ENCODE results near the gene TCF4. TPM values are rescaled to one million over a fixed set of nuclear protein-coding genes. Genes with fewer than 3 reads are reported as not detected.
A peak's percentile ranks its signal among the peaks of the same experiment; 100 is the strongest.

Gene TCF4
- total and polyA plus RNA-seq, 2 donors (not counting 1 experiment from before 2014, with no cell fraction given), result 68.5 to 353 TPM

DNA sequence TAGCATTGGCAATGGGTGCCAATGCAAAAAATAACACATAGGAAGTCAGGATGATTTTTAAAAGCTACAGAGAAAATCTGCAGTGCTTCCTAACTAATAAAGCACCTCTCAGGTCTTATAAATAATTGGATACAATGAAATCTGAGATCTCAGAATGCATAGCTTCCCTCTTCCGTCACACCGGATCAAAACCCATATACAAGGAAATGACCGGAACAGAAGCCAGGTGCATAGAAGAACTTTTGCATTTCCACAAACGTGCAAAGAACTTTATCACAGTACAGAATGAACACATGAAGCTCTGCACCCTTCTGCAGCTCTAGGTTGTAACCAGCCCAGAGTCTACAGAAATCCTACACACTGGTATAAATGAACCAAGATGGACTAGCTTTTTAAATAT lies 145.4 kb downstream of the TCF4 start:
- Histone ChIP-seq H3K4me1 (ENCODE audit: control insufficient read depth in 2 of 2, insufficient read depth in 2 of 2, low read length in 2 of 2) (peaks cover 51 to 52% of the 10 kb centered on the region in 2 donors), H3K9ac (ENCODE audit: low read length) (no peak overlapping the region), H2AFZ (ENCODE audit: insufficient read depth, low read depth, low read length, poor library complexity, severe bottlenecking) (no peak overlapping the region), H3K79me2 (ENCODE audit: control insufficient read depth, insufficient read depth, low read length) (peaks cover 52% of the 10 kb centered on the region), H3K4me3 (ENCODE audit: control extremely low read depth in 1 of 5, extremely low read depth in 1 of 5, insufficient read depth in 1 of 5, low read depth in 2 of 5, low read length in 4 of 5) (no peak overlapping the region), H4K20me1 (ENCODE audit: control insufficient read depth, insufficient read depth, low read length, poor library complexity, severe bottlenecking) (no peaks in the 10 kb centered on the region), H3K27me3 (replicated peaks in 1 of 4; ENCODE audit: control extremely low read depth in 1 of 4, control insufficient read depth in 3 of 4, insufficient read depth in 4 of 4, low read length in 3 of 4) (no peaks in the 10 kb centered on the region), H3K4me2 (replicated peaks; ENCODE audit: low read depth, low read length, poor library complexity, severe bottlenecking) (peak overlapping the region; percentile 42), H3K27ac (ENCODE audit: low read length in 2 of 2) (no peak overlapping the region), H3K9me3 (ENCODE audit: control extremely low read depth in 1 of 3, control insufficient read depth in 2 of 3, insufficient read depth in 1 of 3, low read length in 2 of 3) (peaks cover 0 to 6% (median 3%) of the 10 kb centered on the region in 3 donors), H3K36me3 (replicated peaks in 1 of 2; ENCODE audit: control extremely low read depth in 1 of 2, control insufficient read depth in 1 of 2, extremely low read depth in 1 of 2, insufficient read depth in 2 of 2, low read length in 1 of 2) (no peaks in the 10 kb centered on the region)
- DNase-seq (no peak), ATAC-seq (ENCODE audit: low read depth) (no peak)
- ChIA-PET POLR2A (interaction anchor here (0.9 kb wide), 1 partner anchor 19 kb away, joined by 4 read pairs; no protein-coding TSS in a partner anchor), CTCF (interaction anchor here (0.6 to 2.6 kb wide), 4 partner anchors 14 to 344 kb away, joined by 3 to 12 read pairs (median 4); no protein-coding TSS in a partner anchor)
- Mint-ChIP-seq H3K4me1 (peaks cover 53% of the 10 kb centered on the region), H3K27ac (no peak overlapping the region), H3K9me3 (ENCODE audit: insufficient read depth) (no peaks in the 10 kb centered on the region), H3K4me3 (peak overlapping the region; percentile 24), H3K27me3 (no peaks in the 10 kb centered on the region)
- 67% methylated on average over 4 of the region's 4 CpGs for WGBS (ENCODE audit: insufficient coverage)
- TF ChIP-seq CTCF (IDR thresholded peaks at IDR 0.05), result no peak
- TF ChIP-seq EZH2 (IDR thresholded peaks at IDR 0.05; ENCODE audit: borderline replicate concordance, insufficient read depth, low read depth, low read length, poor library complexity, severe bottlenecking), result no peak
- intact Hi-C loops (cut with micrococcal nuclease), result no loop called here

- ChIA-PET POLR2A (no interaction called here), CTCF (no interaction called here)
- peak overlapping the region; percentile 42 for H3K4me2 ChIP-seq (replicated peaks; ENCODE audit: low read depth, low read length, poor library complexity, severe bottlenecking)
- no peaks in the 10 kb centered on the region for H3K36me3 ChIP-seq (replicated peaks in 1 of 2; ENCODE audit: control extremely low read depth in 1 of 2, control insufficient read depth in 1 of 2, extremely low read depth in 1 of 2, insufficient read depth in 2 of 2, low read length in 1 of 2)
- ATAC-seq (ENCODE audit: low read depth) (no peak), DNase-seq (no peak)
- H3K9me3 Mint-ChIP-seq (ENCODE audit: insufficient read depth), result no peaks in the 10 kb centered on the region
- H3K27ac ChIP-seq (ENCODE audit: low read length in 2 of 2), result no peak overlapping the region
- H2AFZ ChIP-seq (ENCODE audit: insufficient read depth, low read depth, low read length, poor library complexity, severe bottlenecking), result no peak overlapping the region
- peak overlapping the region; percentile 10 for H3K4me3 Mint-ChIP-seq
- H3K9ac ChIP-seq (ENCODE audit: low read length), result no peak overlapping the region
- H3K27me3 ChIP-seq (replicated peaks in 1 of 4; ENCODE audit: control extremely low read depth in 1 of 4, control insufficient read depth in 3 of 4, insufficient read depth in 4 of 4, low read length in 3 of 4), result no peaks in the 10 kb centered on the region
- H3K4me1 Mint-ChIP-seq, result peaks cover 47% of the 10 kb centered on the region
- peaks cover 42 to 44% of the 10 kb centered on the region in 2 donors for H3K4me1 ChIP-seq (ENCODE audit: control insufficient read depth in 2 of 2, insufficient read depth in 2 of 2, low read length in 2 of 2)
- peaks cover 0 to 5% (median 0%) of the 10 kb centered on the region in 3 donors for H3K9me3 ChIP-seq (ENCODE audit: control extremely low read depth in 1 of 3, control insufficient read depth in 2 of 3, insufficient read depth in 1 of 3, low read length in 2 of 3)
- H3K4me3 ChIP-seq (ENCODE audit: control extremely low read depth in 1 of 5, extremely low read depth in 1 of 5, insufficient read depth in 1 of 5, low read depth in 2 of 5, low read length in 4 of 5), result no peak overlapping the region
- H4K20me1 ChIP-seq (ENCODE audit: control insufficient read depth, insufficient read depth, low read length, poor library complexity, severe bottlenecking), result no peaks in the 10 kb centered on the region
- TF ChIP-seq EZH2 (IDR thresholded peaks at IDR 0.05; ENCODE audit: borderline replicate concordance, insufficient read depth, low read depth, low read length, poor library complexity, severe bottlenecking) (no peak), CTCF (IDR thresholded peaks at IDR 0.05) (no peak)
- no peaks in the 10 kb centered on the region for H3K27me3 Mint-ChIP-seq
- peak overlapping the region; percentile 73 for H3K27ac Mint-ChIP-seq
- intact Hi-C loops (cut with micrococcal nuclease), result no loop called here
- peaks cover 47% of the 10 kb centered on the region for H3K79me2 ChIP-seq (ENCODE audit: control insufficient read depth, insufficient read depth, low read length)
Measured at GRCh38 chr18:55440988-55441387, 147.0 kb downstream of the TCF4 start.

All from B cell (primary cell).